Fibroblast of villous mesenchyme (primary cell): ENCODE measurements around the gene PIP5KL1. TPM values are rescaled to one million over a fixed set of nuclear protein-coding genes. Genes with fewer than 3 reads are reported as not detected.

Source experiments
- DNase-seq: peaks from one replicate; pipeline ENCODE4 v3.0.0-alpha.2; 2010; ENCODE audit warnings: low read depth
- H3K4me3 ChIP-seq: 2 replicates; pipeline ENCODE4 v1.5.1; 2011; ENCODE audit warnings: low read depth, mild to moderate bottlenecking, low read length
- total RNA-seq: library from RNA; depleted of rRNA; stranded (reverse); fragments of >200 nt; gene quantifications from 2 replicates; pipeline ENCODE4 v1.2.3, GENCODE V29; 2012
- TF ChIP-seq, protein P1 (sequence below): IDR thresholded peaks from 2 replicates; pipeline ENCODE4 v1.5.1; 2012; ENCODE audit warnings: low read depth, mild to moderate bottlenecking, low read length; ENCODE audit not compliant: insufficient read depth

PIP5KL1 gene
- total RNA-seq, 1 donor = 2.6 TPM

DNA sequence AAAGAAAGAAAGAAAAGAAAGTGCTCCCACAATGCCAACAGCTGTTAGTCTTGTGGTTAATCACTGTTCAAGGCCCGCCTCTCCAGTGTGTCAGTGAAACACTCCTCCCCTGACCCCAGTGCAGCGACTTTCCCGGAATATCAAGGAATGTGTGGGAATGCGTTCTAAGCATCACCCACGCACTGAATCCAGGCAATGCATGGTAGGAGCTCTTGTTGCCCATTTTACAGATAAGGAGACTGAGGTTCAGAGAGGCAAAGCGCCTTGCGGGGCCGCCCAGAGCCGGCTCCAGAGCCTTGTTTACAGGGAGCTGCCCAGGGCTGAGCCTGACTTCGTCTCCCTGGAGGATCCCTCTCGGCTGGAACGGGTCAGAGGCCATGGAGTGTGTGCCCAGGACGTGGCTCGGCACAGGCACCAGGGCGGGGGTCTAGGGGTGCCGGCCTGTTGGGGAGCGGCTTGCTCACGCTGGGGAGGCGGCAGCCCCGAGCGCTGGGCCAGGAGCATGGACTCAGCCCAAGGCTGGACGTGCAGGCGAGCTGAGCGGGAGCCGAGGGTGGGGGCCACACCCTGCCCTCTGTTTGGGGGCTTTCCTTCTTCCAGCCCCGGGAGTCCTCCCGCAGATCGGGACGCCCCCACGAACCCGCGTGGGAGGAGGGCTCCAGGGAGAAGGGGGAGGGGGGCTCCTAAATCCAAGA lies 32.0 kb downstream of the PIP5KL1 start:
- H3K4me3 ChIP-seq = peak overlapping the region; percentile 83
- TF ChIP-seq, protein P1, sequence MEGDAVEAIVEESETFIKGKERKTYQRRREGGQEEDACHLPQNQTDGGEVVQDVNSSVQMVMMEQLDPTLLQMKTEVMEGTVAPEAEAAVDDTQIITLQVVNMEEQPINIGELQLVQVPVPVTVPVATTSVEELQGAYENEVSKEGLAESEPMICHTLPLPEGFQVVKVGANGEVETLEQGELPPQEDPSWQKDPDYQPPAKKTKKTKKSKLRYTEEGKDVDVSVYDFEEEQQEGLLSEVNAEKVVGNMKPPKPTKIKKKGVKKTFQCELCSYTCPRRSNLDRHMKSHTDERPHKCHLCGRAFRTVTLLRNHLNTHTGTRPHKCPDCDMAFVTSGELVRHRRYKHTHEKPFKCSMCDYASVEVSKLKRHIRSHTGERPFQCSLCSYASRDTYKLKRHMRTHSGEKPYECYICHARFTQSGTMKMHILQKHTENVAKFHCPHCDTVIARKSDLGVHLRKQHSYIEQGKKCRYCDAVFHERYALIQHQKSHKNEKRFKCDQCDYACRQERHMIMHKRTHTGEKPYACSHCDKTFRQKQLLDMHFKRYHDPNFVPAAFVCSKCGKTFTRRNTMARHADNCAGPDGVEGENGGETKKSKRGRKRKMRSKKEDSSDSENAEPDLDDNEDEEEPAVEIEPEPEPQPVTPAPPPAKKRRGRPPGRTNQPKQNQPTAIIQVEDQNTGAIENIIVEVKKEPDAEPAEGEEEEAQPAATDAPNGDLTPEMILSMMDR = no peak
- DNase-seq = peak; percentile 90

DNA sequence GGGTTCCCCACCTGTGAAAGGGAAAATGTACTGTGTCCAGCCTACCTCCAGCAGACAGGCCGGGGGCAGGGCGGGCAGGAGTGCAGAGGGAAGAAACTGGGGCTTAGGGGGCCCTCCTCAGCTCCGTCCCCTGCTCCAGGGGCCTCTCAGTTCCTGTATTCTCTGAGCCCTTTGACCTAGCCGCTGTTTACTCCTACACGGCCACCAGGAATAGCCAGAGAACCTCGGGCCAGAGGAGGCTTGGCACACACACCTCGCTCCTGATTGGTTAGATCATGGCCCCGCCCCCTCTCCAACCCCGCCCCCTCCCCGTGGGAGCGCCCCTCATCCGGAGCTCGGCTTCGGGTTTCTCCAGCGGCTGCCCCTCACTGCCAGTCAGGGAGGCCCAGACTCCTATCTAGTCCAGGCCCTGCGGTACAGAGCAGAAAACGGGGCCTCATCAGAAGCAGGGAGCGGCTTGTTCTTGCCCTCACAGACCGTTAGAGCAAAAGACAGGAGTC lies 33.3 kb downstream of the PIP5KL1 start:
- peak; percentile 90 for DNase-seq
- H3K4me3 ChIP-seq = peak overlapping the region; percentile 31
- TF ChIP-seq, protein P1 = no peak

- H3K4me3 ChIP-seq = peak overlapping the region; percentile 31
- no peak for DNase-seq
- TF ChIP-seq, protein P1 = no peak
These were observed 34.0 kb downstream of the PIP5KL1 start for GRCh38 chr9:127896395-127897192.

GRCh38 chr9:127895811-127896210 lies 34.8 kb downstream of the PIP5KL1 start:
- no peak overlapping the region for H3K4me3 ChIP-seq
- DNase-seq = no peak
- TF ChIP-seq, protein P1 = no peak

DNA sequence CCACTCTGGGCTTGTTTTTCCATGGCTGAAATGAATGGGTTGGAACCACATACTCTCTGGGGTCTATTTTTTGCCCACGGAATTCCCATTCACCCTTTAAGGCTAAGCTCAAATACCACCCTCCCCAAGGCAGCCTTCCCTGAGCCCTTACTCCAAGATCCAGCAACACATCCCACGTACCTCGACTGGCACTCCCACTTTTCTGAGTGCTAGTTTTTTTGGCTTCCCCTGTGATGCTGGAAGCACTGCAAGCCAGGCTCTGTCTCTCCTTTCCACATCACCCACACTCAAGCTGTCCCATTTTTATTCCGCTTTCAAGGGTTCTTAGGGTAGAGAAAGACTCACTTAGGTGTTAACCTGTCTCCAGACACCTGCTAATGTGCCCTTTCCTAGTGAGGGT lies 37.2 kb downstream of the PIP5KL1 start:
- TF ChIP-seq, protein P1 = no peak
- no peak for DNase-seq

DNA sequence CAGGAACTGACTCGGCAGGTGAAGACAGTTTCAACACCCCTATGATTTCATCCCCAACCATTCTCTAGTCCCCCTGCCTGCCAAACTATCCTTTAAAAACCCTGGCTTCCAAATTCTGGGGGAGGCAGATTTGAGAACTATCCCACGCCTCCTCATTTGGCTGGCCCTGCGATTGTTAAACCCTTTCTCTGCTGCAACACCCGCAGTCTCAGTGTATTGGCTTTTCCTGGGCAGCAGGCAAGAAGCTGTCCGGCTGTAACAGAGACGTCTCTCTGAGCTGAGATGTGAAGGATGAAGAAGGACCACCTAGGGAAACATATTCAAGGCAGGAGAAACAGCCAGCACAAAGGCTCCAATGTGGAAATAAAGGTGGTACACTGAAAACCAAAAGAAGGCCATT lies 37.7 kb downstream of the PIP5KL1 start:
- DNase-seq = no peak
- TF ChIP-seq, protein P1 = no peak
- no peak overlapping the region for H3K4me3 ChIP-seq

More for the DNA sequence above, 37.2 kb downstream of the PIP5KL1 start:
- no peak overlapping the region for H3K4me3 ChIP-seq
